C4-2B (cell line): Measurements from ENCODE around the gene GSTM3.

Source experiments
- H3K27ac ChIP-seq: fragments of 450-650 bp; 2 replicates; pipeline ENCODE4 v1.5.1; 2017
- CTCF ChIP-seq: fragments of 450-650 bp; conservative IDR thresholded peaks from 2 replicates; pipeline ENCODE4 v1.5.1; 2017; ENCODE audit warnings: mild to moderate bottlenecking
- ZFX ChIP-seq: fragments of 450-650 bp; IDR thresholded peaks from 2 replicates; pipeline ENCODE4 v1.6.1; 2017

GSTM3 gene

GRCh38 chr1:109740615-109741373 lies at the start of gene GSTM3:
GSTM3 (minus strand) TSS chr1:109741038; CDS start chr1:109740287, 751 bp downstream.
- peak within 1 kb of the TSS; percentile 75 for H3K27ac ChIP-seq
- TF ChIP-seq CTCF (peak; percentile 6; the same call in 1 of the 2 replicates), ZFX (no peak)

DNA sequence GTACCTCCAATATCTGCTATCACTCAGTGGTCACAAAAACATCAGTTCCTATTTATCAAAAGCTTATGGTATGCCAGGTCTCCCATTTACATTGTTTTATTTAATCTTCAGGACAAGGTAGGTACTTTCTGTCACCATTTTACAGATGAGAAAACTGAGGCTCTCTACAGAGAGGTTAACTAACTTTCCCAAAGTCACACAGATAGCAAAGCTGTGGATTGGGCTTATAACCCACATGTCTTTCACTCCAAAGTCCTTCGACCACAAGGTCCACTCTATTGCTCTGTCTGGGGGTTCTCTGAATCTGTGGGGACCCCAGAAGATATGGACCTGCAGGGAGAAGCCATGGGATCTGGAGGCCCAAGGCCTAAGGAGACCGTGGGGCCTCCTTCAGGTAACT lies 49.5 kb upstream of the GSTM3 start:
- no peak for TF ChIP-seq ZFX
- no peak for TF ChIP-seq CTCF
- H3K27ac ChIP-seq, result no peak overlapping the region

DNA sequence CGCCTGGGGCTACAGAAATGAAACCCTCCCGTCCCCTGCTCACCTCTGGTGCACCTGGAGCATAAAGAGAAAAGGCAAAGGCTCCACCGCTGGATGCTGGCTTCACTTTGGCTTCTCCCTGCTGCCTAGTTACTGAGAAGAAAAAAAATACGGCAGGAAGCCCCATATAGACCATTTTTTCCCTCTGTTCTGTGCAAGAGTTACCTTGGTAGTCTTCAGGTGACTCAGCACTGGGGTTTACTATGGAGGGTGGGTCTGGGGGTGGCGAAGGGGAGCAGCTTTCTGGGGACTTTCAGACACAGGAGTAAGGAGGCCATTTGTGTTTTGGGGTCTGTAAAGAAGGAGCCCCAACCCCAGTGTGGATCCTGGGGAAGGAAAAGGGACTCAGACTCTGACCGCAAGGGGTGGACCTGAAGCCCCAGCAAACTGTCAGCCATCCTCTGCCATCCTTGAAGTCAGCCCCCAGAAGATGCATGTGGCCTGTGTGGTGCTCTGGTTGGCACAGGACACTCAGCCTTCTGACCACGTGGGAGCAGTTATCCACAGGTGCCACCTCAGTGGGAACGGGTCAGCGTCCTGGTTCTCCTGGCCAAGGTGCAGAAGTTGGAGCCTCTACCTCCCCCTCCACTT lies 48.8 kb upstream of the GSTM3 start:
- no peak overlapping the region for H3K27ac ChIP-seq
- no peak for TF ChIP-seq ZFX
- TF ChIP-seq CTCF, result no peak

DNA sequence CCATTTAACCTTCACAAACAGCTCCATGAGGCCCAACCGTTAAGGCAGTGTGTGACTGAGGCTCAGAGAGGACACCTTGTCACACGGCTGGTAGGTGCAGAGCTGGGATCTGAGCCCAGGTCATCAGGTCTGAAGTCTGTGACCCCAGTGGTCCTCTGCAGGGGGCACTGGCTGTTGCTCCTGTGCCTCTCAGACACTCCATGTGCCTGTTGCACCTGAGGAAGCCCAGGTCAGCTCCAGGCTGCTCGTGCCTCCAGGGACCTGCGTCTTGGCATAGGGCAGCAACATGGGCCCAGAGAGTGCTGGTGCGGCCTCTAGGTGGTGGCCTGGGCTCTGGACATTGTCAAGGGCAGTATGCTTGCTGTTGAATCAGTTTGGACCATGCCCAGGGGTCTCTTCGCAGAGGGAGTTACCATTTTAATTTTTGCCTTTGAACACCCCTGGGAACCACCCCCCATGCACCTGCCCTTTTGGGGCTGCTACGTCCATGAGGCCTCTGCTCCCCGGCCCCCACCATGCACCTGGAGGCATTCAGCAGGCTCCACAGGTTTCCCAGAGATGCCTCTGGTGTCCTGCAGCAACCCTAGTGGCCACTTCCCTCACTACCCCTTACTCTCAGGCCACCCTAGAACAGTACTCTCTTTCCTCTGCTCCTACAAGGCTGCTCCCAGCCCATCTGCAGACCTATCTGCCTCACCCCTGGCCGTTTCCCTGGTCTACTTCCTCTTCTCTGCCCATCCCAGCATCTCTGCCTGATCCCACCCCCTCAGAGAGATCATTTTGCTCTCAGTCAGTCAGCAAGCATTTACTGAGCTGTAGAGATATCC lies 48.1 kb upstream of the GSTM3 start:
- TF ChIP-seq CTCF, result no peak; the same call in 1 of the 2 replicates
- TF ChIP-seq ZFX, result no peak
- no peak overlapping the region for H3K27ac ChIP-seq

DNA sequence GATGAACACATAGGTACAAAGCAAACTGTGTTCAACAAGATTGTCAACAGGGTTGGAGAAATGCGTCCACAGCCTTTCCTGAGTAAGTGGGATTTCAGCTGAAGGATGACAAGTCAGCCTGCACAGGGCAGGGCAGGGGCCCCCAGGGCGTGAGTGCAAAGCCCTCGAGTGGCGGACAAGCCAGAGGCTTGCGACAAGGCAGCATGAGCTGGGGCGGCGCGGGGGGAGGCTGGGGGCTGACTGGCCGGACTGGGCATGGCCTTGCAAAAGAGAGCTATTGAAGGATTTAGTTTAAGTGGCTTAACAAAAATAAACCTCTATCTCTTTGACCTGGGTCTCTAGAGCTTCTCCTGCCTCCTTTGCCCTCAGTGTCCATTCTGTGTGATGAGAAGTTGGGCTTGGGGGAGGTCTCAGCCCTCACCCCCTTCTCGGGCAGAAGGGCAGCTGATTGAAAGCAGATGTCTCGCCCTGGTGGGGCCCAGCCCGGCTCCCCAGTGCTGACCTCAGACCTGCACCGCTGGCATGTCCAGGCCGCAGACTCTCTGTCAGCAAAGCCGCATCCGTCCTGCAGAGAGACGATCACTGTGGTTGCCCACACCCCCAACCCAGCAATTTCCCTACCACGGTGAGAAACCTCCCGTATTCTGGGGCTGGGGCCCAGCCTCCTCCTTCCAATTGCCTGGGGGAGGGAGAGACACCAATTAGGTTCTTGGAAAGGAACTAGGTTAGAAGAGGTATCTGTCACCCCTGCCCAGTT lies 47.2 kb upstream of the GSTM3 start:
- TF ChIP-seq CTCF, result no peak
- TF ChIP-seq ZFX, result no peak
- no peak overlapping the region for H3K27ac ChIP-seq

GRCh38 chr1:109787211-109787844 lies 46.5 kb upstream of the GSTM3 start:
- TF ChIP-seq CTCF, result no peak
- no peak for TF ChIP-seq ZFX
- no peak overlapping the region for H3K27ac ChIP-seq
